ENCODE measurements around the gene TRMT10C.
"Not testable (repeated sequence)": the region's sequence is repeated elsewhere in the genome, so short reads cannot be mapped to it uniquely, and the experiment has no call there.

The TRMT10C gene

GRCh38 chr3:101548527-101549105, 13.1 kb upstream of the TRMT10C start:
- no peak for DNase-seq (ENCODE audit: low read depth)
- no peak for TF ChIP-seq CTCF (conservative IDR thresholded peaks at IDR 0.05; ENCODE audit: low read length)
- no peak overlapping the region for H3K4me3 ChIP-seq (ENCODE audit: low read length)

GRCh38 chr3:101549473-101549872, 12.2 kb upstream of the TRMT10C start:
- no peak for DNase-seq (ENCODE audit: low read depth)
- no peak overlapping the region for H3K4me3 ChIP-seq (ENCODE audit: low read length)
- no peak for TF ChIP-seq CTCF (conservative IDR thresholded peaks at IDR 0.05; ENCODE audit: low read length)

GRCh38 chr3:101551359-101552081, 10.1 kb upstream of the TRMT10C start:
- H3K4me3 ChIP-seq (ENCODE audit: low read length); DNase-seq (ENCODE audit: low read depth): not testable (repeated sequence)

GRCh38 chr3:101553381-101553780, 8.3 kb upstream of the TRMT10C start:
- not testable (repeated sequence) for DNase-seq (ENCODE audit: low read depth); H3K4me3 ChIP-seq (ENCODE audit: low read length)

- no peak for DNase-seq (ENCODE audit: low read depth)
- H3K4me3 ChIP-seq (ENCODE audit: low read length) = no peak overlapping the region
- no peak for TF ChIP-seq CTCF (conservative IDR thresholded peaks at IDR 0.05; ENCODE audit: low read length)
Observed at GRCh38 chr3:101556064-101556463, 5.6 kb upstream of the TRMT10C start.

- no peak overlapping the region for H3K4me3 ChIP-seq (ENCODE audit: low read length)
- DNase-seq (ENCODE audit: low read depth) = no peak
- TF ChIP-seq CTCF (conservative IDR thresholded peaks at IDR 0.05; ENCODE audit: low read length) = no peak
Observed at GRCh38 chr3:101567528-101568317, 6.1 kb downstream of the TRMT10C start.

GRCh38 chr3:101571028-101571895, 9.6 kb downstream of the TRMT10C start:
- no peak overlapping the region for H3K4me3 ChIP-seq (ENCODE audit: low read length)
- no peak for TF ChIP-seq CTCF (conservative IDR thresholded peaks at IDR 0.05; ENCODE audit: low read length)
- DNase-seq (ENCODE audit: low read depth) = no peak
